Measurements from ENCODE around the gene KRTAP10-8. TPM values are rescaled to one million over a fixed set of nuclear protein-coding genes. Genes with fewer than 3 reads are reported as not detected.

Gene KRTAP10-8
- total and polyA plus RNA-seq, 7 experiments from 2014 or later, result not detected

DNA sequence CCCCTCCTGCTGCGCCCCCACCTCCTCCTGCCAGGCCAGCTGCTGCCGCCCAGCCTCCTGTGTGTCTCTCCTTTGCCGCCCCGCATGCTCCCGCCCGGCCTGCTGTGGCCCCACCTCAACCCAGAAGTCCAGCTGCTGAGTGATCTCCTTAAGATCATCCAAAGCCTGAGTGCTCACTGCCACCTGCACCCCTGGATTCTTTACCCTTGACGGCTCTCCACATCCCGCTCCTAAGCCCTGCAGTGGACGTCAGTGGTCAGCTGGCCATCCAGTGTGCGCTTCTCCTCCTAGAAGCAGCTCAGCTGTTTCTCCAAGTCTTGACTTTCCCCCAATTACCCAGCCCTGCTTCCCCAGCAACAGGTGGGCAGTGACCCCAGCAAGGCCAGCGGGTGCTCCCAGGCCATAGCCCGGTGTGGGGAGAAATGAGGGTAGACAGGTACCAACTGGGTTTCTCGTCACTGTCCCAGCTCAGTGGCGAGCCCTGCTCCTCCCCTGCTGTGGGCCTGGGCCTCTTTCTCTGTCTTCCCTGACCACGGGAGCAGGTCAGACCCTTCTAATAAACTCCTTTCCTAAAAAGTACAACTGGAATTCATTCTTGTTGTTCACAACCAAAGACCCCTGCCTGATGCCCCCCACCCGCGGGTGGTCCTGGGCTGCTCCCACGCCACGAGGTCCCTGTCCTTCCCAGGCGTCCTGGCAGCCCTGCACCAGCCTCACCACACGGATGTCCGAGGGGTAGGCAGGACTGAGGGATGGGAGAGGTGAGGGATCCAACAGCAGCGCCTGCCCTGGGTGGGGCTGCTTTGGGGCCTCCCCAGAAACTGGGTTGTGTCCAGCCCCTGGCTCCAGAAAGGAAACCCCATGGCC, 10.1 kb upstream of the KRTAP10-8 start:
- peaks cover 0 to 7% (median 0%) of the 10 kb centered on the region in 5 donors for H3K36me3 Mint-ChIP-seq
- ChIA-PET POLR2A (no interaction called here), CTCF (no interaction called here)
- Histone ChIP-seq H3K4me1 (ENCODE audit: control insufficient read depth in 2 of 2, insufficient read depth in 2 of 2, low read length in 2 of 2) (no peaks in the 10 kb centered on the region), H3K27ac (ENCODE audit: low read depth, low read length) (no peak overlapping the region), H3K27me3 (ENCODE audit: control insufficient read depth in 2 of 2, insufficient read depth in 2 of 2, low read length in 2 of 2) (no peaks in the 10 kb centered on the region), H3K4me3 (ENCODE audit: low read length) (no peak overlapping the region), H3K36me3 (ENCODE audit: control insufficient read depth in 2 of 3, insufficient read depth in 3 of 3, low read length in 3 of 3) (no peaks in the 10 kb centered on the region), H3K9me3 (ENCODE audit: control insufficient read depth in 2 of 3, low read length in 3 of 3) (no peaks in the 10 kb centered on the region)
- no peak for ATAC-seq
- no peak for DNase-seq
- H3K4me3 Mint-ChIP-seq, result no peak overlapping the region
- intact Hi-C loops (cut with micrococcal nuclease), result no loop called here
- peaks cover 0 to 5% (median 0%) of the 10 kb centered on the region in 7 donors for H3K4me1 Mint-ChIP-seq
- no peak overlapping the region for H3K27ac Mint-ChIP-seq
- peaks cover 0 to 32% (median 6%) of the 10 kb centered on the region in 5 donors for H3K27me3 Mint-ChIP-seq
- H3K9me3 Mint-ChIP-seq, result peaks cover 2 to 30% (median 11%) of the 10 kb centered on the region in 11 donors

DNA sequence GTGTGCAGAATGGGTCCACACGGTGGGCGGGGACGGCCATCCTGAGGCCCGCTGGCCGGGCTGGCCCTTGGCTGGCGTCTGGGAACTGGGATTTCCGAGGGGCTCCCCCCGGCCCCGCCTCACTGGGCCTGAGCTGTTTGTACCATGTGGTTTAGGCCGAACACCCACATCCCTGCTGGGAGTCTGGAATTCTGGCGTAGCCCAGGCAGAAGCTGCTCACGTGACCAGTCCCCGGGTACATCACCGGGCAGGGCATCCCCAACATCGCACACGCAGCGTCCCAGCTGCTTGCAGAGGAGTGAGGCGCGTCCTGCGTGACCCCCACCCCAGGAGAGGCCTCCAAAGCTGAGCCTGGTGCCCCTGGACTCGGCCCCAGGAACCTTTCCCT, 9.4 kb upstream of the KRTAP10-8 start:
- H3K36me3 ChIP-seq (ENCODE audit: control insufficient read depth in 2 of 3, insufficient read depth in 3 of 3, low read length in 3 of 3), result no peaks in the 10 kb centered on the region
- H3K4me1 ChIP-seq (ENCODE audit: control insufficient read depth in 2 of 2, insufficient read depth in 2 of 2, low read length in 2 of 2), result no peaks in the 10 kb centered on the region
- POLR2A ChIA-PET, result no interaction called here
- intact Hi-C loops (cut with micrococcal nuclease), result no loop called here
- H3K27me3 Mint-ChIP-seq, result peaks cover 0 to 35% (median 6%) of the 10 kb centered on the region in 5 donors
- DNase-seq (no peak), ATAC-seq (no peak)
- H3K27ac ChIP-seq (ENCODE audit: low read depth, low read length), result no peak overlapping the region
- no peak overlapping the region for H3K27ac Mint-ChIP-seq
- H3K9me3 ChIP-seq (ENCODE audit: control insufficient read depth in 2 of 3, low read length in 3 of 3), result no peaks in the 10 kb centered on the region
- H3K9me3 Mint-ChIP-seq, result peaks cover 2 to 30% (median 11%) of the 10 kb centered on the region in 11 donors
- CTCF ChIA-PET, result no interaction called here
- peaks cover 0 to 7% (median 0%) of the 10 kb centered on the region in 5 donors for H3K36me3 Mint-ChIP-seq
- H3K4me1 Mint-ChIP-seq, result peaks cover 0 to 5% (median 0%) of the 10 kb centered on the region in 7 donors
- no peaks in the 10 kb centered on the region for H3K27me3 ChIP-seq (ENCODE audit: control insufficient read depth in 2 of 2, insufficient read depth in 2 of 2, low read length in 2 of 2)
- no peak overlapping the region for H3K4me3 Mint-ChIP-seq
- no peak overlapping the region for H3K4me3 ChIP-seq (ENCODE audit: low read length)

DNA sequence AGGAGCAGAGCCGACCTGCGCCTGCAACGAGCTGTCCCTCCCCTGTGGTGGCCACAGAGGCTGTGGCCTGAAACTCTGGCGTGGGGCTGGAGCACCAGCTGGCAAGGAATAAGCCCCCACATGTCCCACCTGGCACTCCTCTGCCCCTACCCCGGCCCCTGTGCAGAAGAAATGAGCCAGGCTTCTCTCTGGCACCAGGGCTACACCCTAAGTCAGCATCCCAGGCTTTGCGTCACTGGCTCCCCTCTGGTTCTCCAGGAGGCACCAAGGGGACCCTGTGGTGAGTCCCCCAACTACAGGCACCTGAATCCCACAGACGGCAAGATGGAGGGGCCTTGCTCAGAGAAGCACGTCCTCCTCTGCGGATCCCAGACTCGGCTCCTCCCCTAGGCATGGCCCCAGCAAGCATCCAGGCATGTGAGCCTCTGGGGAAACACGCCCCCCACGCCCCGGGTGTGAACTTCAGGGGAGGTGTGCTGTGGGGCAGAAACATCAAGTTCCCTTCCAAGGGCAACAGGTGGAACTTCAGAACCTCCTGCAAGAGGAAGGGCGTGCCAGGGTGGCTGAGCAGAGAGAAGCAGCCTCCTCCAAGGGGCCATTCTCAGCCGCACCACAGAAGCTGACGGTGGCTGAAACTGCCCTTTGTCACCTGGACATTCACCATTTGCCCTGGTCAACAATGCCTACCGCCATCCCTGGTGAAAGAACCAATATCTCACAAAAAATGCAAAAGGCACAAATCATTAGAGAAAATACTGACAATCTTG, 8.6 kb upstream of the KRTAP10-8 start:
- no peaks in the 10 kb centered on the region for H3K27me3 ChIP-seq (ENCODE audit: control insufficient read depth in 2 of 2, insufficient read depth in 2 of 2, low read length in 2 of 2)
- Mint-ChIP-seq H3K36me3 (peaks cover 0 to 6% (median 0%) of the 10 kb centered on the region in 5 donors), H3K4me1 (peaks cover 0 to 5% (median 0%) of the 10 kb centered on the region in 7 donors), H3K27me3 (peaks cover 0 to 33% (median 6%) of the 10 kb centered on the region in 5 donors), H3K27ac (no peak overlapping the region), H3K4me3 (no peak overlapping the region), H3K9me3 (peaks cover 2 to 30% (median 11%) of the 10 kb centered on the region in 11 donors)
- ChIA-PET CTCF (no interaction called here), POLR2A (no interaction called here)
- DNase-seq (no peak), ATAC-seq (no peak)
- no peak overlapping the region for H3K27ac ChIP-seq (ENCODE audit: low read depth, low read length)
- H3K9me3 ChIP-seq (ENCODE audit: control insufficient read depth in 2 of 3, low read length in 3 of 3), result no peaks in the 10 kb centered on the region
- intact Hi-C loops (cut with micrococcal nuclease), result no loop called here
- H3K4me3 ChIP-seq (ENCODE audit: low read length), result no peak overlapping the region
- no peaks in the 10 kb centered on the region for H3K36me3 ChIP-seq (ENCODE audit: control insufficient read depth in 2 of 3, insufficient read depth in 3 of 3, low read length in 3 of 3)
- H3K4me1 ChIP-seq (ENCODE audit: control insufficient read depth in 2 of 2, insufficient read depth in 2 of 2, low read length in 2 of 2), result no peaks in the 10 kb centered on the region

DNA sequence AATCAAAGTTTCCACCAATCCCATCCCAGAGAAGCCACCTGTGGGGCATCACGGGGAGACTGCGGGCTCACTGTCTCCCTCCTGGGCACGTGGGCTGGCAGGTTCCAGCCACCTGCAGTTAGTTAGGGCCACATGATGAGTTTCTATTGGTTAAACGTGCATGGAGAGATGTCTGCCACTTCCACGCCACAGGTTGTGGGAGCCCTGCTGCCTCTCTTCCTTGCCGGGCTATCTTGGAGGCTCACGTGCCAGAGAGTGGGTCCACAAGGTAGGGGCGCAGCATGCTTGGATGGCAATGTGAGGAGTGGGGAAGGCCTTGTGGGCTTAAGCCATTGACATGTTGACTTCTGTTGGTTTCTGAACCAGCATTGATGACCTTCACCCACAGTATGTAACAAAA, 8.0 kb upstream of the KRTAP10-8 start:
- intact Hi-C loops (cut with micrococcal nuclease), result no loop called here
- Histone ChIP-seq H3K27me3 (ENCODE audit: control insufficient read depth in 2 of 2, insufficient read depth in 2 of 2, low read length in 2 of 2) (no peaks in the 10 kb centered on the region), H3K36me3 (ENCODE audit: control insufficient read depth in 2 of 3, insufficient read depth in 3 of 3, low read length in 3 of 3) (no peaks in the 10 kb centered on the region), H3K4me1 (ENCODE audit: control insufficient read depth in 2 of 2, insufficient read depth in 2 of 2, low read length in 2 of 2) (no peaks in the 10 kb centered on the region), H3K4me3 (ENCODE audit: low read length) (no peak overlapping the region), H3K27ac (ENCODE audit: low read depth, low read length) (no peak overlapping the region), H3K9me3 (ENCODE audit: control insufficient read depth in 2 of 3, low read length in 3 of 3) (no peaks in the 10 kb centered on the region)
- H3K27ac Mint-ChIP-seq, result no peak overlapping the region
- no peak for ATAC-seq
- H3K27me3 Mint-ChIP-seq, result peaks cover 0 to 33% (median 6%) of the 10 kb centered on the region in 5 donors
- peaks cover 0 to 27% (median 10%) of the 10 kb centered on the region in 11 donors for H3K9me3 Mint-ChIP-seq
- no peak for DNase-seq
- CTCF ChIA-PET, result no interaction called here
- H3K4me1 Mint-ChIP-seq, result peaks cover 0 to 5% (median 0%) of the 10 kb centered on the region in 7 donors
- POLR2A ChIA-PET, result no interaction called here
- H3K4me3 Mint-ChIP-seq, result no peak overlapping the region
- H3K36me3 Mint-ChIP-seq, result peaks cover 0 to 3% (median 2%) of the 10 kb centered on the region in 5 donors

DNA sequence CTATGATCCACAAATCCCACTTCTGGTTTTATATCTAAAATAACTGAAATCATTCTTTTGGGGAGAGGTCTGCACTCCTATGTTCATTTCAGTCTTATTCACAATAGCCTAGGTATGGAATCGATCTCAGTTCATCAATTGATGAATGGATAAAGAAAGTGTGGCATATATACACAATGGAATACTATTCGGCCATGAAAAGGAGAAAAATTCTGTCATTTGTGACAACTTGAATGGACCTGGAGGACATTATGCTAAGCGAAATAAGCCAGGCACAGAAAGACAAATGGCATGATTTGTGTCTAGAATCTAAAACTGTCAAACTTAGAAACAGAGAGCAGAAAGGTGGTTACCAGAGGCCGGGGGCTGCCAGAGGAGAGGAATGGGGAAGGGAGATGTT, 5.4 kb upstream of the KRTAP10-8 start:
- Mint-ChIP-seq H3K9me3 (peaks cover 8 to 47% (median 20%) of the 10 kb centered on the region in 11 donors), H3K4me3 (no peak overlapping the region), H3K27ac (peak overlapping the region in 1 of 9 donors; percentile 21), H3K4me1 (peaks cover 0 to 5% (median 0%) of the 10 kb centered on the region in 7 donors), H3K36me3 (peaks cover 8 to 14% (median 9%) of the 10 kb centered on the region in 5 donors), H3K27me3 (peaks cover 0 to 37% (median 6%) of the 10 kb centered on the region in 5 donors)
- DNase-seq (no peak), ATAC-seq (no peak)
- CTCF ChIA-PET, result no interaction called here
- intact Hi-C loops (cut with micrococcal nuclease), result no loop called here
- no peak overlapping the region for H3K27ac ChIP-seq (ENCODE audit: low read depth, low read length)
- H3K9me3 ChIP-seq (ENCODE audit: control insufficient read depth in 2 of 3, low read length in 3 of 3), result peaks cover 0 to 15% (median 0%) of the 10 kb centered on the region in 3 experiments
- POLR2A ChIA-PET, result no interaction called here
- H3K4me1 ChIP-seq (ENCODE audit: control insufficient read depth in 2 of 2, insufficient read depth in 2 of 2, low read length in 2 of 2), result no peaks in the 10 kb centered on the region
- no peaks in the 10 kb centered on the region for H3K27me3 ChIP-seq (ENCODE audit: control insufficient read depth in 2 of 2, insufficient read depth in 2 of 2, low read length in 2 of 2)
- H3K36me3 ChIP-seq (ENCODE audit: control insufficient read depth in 2 of 3, insufficient read depth in 3 of 3, low read length in 3 of 3), result no peaks in the 10 kb centered on the region
- no peak overlapping the region for H3K4me3 ChIP-seq (ENCODE audit: low read length)

DNA sequence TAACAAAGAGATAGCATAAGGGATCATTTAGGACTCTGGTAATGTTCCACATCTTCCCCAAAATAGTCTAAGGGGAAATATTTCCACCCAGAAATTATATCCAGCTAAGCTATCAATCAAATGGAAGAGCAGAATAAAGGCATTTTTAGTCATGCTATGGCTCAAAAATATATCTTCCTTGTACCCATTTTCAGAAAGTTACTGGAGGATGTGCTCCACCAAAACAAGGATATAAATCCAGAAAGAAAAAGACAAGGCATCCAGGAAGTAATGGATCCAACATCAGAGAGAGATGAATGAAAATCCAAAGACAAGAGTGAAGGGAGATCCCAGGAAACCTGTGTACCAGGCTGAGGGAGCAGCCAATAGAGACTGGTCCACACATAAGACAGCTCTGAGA, 2.7 kb upstream of the KRTAP10-8 start:
- peaks cover 8 to 48% (median 20%) of the 10 kb centered on the region in 11 donors for H3K9me3 Mint-ChIP-seq
- Histone ChIP-seq H3K36me3 (ENCODE audit: control insufficient read depth in 2 of 3, insufficient read depth in 3 of 3, low read length in 3 of 3) (no peaks in the 10 kb centered on the region), H3K27ac (ENCODE audit: low read depth, low read length) (no peak overlapping the region), H3K9me3 (ENCODE audit: control insufficient read depth in 2 of 3, low read length in 3 of 3) (peaks cover 0 to 19% (median 0%) of the 10 kb centered on the region in 3 experiments), H3K27me3 (ENCODE audit: control insufficient read depth in 2 of 2, insufficient read depth in 2 of 2, low read length in 2 of 2) (no peaks in the 10 kb centered on the region), H3K4me1 (ENCODE audit: control insufficient read depth in 2 of 2, insufficient read depth in 2 of 2, low read length in 2 of 2) (no peaks in the 10 kb centered on the region), H3K4me3 (ENCODE audit: low read length) (no peak overlapping the region)
- CTCF ChIA-PET, result no interaction called here
- peaks cover 8 to 14% (median 9%) of the 10 kb centered on the region in 5 donors for H3K36me3 Mint-ChIP-seq
- no peak for ATAC-seq
- peaks cover 0 to 30% (median 6%) of the 10 kb centered on the region in 5 donors for H3K27me3 Mint-ChIP-seq
- H3K4me1 Mint-ChIP-seq, result peaks cover 0 to 11% (median 4%) of the 10 kb centered on the region in 7 donors
- no peak overlapping the region for H3K27ac Mint-ChIP-seq
- intact Hi-C loops (cut with micrococcal nuclease), result no loop called here
- no peak for DNase-seq
- no peak overlapping the region for H3K4me3 Mint-ChIP-seq
- POLR2A ChIA-PET, result no interaction called here
